Nephron progenitor cell (in vitro differentiated cells): ENCODE measurements around the gene EID2.

Source experiments
- DNase-seq: peaks from one replicate; pipeline ENCODE4 v3.0.0; 2021
- H3K27ac Mint-ChIP-seq: 2 replicates; pipeline ENCODE4 v1.8.0; 2021; ENCODE audit warnings: mild to moderate bottlenecking, moderate library complexity, mixed read lengths
- H3K27me3 Mint-ChIP-seq: 2 replicates; pipeline ENCODE4 v1.8.0; 2021; ENCODE audit warnings: mild to moderate bottlenecking, low read depth, mixed read lengths; ENCODE audit not compliant: poor library complexity
- H3K36me3 Mint-ChIP-seq: 2 replicates; pipeline ENCODE4 v1.8.0; 2021; ENCODE audit warnings: low read depth, mixed read lengths
- H3K4me1 Mint-ChIP-seq: 2 replicates; pipeline ENCODE4 v1.8.0; 2021; ENCODE audit warnings: mixed read lengths
- H3K4me3 Mint-ChIP-seq: 2 replicates; pipeline ENCODE4 v1.8.0; 2021; ENCODE audit warnings: mild to moderate bottlenecking, moderate library complexity, mixed read lengths
- H3K9me3 Mint-ChIP-seq: 2 replicates; pipeline ENCODE4 v1.8.0; 2021; ENCODE audit warnings: mild to moderate bottlenecking, moderate library complexity, mixed read lengths
- TF ChIP-seq, protein P1 (sequence below): fragments of 200-600 bp; sonication (generic); IDR thresholded peaks from 2 replicates; pipeline ENCODE4 v1.5.0; 2021; ENCODE audit warnings: antibody characterized with exemption

The EID2 gene

DNA sequence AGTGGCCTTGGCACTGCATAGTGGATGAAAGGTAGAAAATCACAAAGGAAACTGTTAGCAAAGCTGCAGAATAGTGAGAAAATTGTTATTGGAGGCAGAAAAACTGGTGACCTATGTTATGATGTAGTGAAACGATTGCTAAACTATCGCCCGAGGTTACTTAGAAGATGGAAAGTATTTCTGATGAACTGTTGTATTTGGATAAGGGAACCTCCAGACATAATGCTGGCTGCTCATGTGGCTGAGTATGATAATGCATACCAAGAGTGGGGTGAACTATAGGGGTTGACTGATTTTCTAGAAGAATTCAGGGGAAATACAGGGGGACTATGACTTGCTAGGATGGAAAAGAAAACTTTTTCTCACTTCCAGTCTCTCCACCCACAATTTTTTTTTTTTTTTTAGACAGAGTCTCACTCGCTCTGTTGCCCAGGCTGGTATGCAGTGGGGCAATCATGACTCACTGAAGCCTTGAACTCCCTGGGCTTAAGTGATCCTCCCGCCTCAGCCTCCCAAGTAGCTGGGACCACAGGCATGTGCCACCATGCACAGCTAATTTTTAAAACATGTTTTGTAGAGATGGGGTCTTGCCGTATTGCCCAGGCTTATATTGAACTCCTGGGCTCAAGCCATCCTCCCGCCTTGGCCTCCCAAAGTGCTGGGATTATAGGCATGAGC lies 4.4 kb upstream of the EID2 start:
- H3K9me3 Mint-ChIP-seq: no peaks in the 10 kb centered on the region
- TF ChIP-seq, protein P1, sequence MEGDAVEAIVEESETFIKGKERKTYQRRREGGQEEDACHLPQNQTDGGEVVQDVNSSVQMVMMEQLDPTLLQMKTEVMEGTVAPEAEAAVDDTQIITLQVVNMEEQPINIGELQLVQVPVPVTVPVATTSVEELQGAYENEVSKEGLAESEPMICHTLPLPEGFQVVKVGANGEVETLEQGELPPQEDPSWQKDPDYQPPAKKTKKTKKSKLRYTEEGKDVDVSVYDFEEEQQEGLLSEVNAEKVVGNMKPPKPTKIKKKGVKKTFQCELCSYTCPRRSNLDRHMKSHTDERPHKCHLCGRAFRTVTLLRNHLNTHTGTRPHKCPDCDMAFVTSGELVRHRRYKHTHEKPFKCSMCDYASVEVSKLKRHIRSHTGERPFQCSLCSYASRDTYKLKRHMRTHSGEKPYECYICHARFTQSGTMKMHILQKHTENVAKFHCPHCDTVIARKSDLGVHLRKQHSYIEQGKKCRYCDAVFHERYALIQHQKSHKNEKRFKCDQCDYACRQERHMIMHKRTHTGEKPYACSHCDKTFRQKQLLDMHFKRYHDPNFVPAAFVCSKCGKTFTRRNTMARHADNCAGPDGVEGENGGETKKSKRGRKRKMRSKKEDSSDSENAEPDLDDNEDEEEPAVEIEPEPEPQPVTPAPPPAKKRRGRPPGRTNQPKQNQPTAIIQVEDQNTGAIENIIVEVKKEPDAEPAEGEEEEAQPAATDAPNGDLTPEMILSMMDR: no peak
- DNase-seq: no peak
- peaks cover 36% of the 10 kb centered on the region for H3K27me3 Mint-ChIP-seq
- no peak overlapping the region for H3K4me3 Mint-ChIP-seq
- H3K36me3 Mint-ChIP-seq: no peaks in the 10 kb centered on the region
- no peak overlapping the region for H3K27ac Mint-ChIP-seq
- H3K4me1 Mint-ChIP-seq: peaks cover 15% of the 10 kb centered on the region

DNA sequence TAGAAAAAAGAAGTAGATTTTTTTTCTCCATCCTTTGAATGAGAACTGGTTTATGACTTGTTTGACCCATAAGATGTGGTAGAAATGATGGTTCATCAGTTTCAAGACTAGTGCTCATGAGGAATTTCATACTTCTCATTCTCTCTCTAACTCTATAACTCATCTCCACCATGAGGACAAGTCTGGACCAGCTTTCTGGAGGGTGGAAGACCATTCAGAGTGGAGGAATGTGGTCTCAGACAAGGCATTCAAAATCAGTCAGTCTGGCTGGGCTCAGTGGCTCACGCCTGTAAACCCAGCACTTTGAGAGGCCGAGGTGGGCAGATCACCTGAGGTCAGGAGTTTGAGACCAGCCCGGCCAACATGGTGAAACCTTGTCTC lies 3.5 kb upstream of the EID2 start:
- no peak overlapping the region for H3K4me3 Mint-ChIP-seq
- no peaks in the 10 kb centered on the region for H3K9me3 Mint-ChIP-seq

DNA sequence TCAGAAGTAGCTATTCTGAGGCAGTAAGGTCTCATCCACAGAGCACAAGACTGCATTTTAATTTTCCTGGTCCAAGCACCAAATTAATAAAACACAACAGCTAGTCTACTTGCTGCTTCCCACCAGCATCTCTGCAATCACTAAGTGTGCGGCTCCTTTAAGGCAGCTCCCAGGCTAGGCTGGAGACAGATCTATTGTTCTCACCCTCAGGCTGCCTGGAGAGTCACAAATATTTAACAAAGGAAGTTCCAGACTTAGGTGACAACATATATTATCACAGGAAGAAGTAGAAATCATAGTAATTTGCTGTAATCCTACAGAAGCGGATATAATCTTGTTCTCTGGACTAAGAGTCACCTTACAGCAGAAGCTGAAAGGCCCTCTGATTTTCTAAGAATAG lies 2.2 kb upstream of the EID2 start:
- no peak overlapping the region for H3K27ac Mint-ChIP-seq
- no peak overlapping the region for H3K4me3 Mint-ChIP-seq
- DNase-seq: no peak
- TF ChIP-seq, protein P1: no peak
- peaks cover 33% of the 10 kb centered on the region for H3K4me1 Mint-ChIP-seq
- H3K9me3 Mint-ChIP-seq: no peaks in the 10 kb centered on the region
- H3K27me3 Mint-ChIP-seq: peaks cover 33% of the 10 kb centered on the region
- H3K36me3 Mint-ChIP-seq: peaks cover 6% of the 10 kb centered on the region

More for the DNA sequence above, 3.5 kb upstream of the EID2 start:
- no peak for DNase-seq
- Mint-ChIP-seq H3K27ac (no peak overlapping the region), H3K4me1 (peaks cover 24% of the 10 kb centered on the region), H3K36me3 (peaks cover under 1% of the 10 kb centered on the region), H3K27me3 (peaks cover 33% of the 10 kb centered on the region)
- TF ChIP-seq, protein P1: no peak

DNA sequence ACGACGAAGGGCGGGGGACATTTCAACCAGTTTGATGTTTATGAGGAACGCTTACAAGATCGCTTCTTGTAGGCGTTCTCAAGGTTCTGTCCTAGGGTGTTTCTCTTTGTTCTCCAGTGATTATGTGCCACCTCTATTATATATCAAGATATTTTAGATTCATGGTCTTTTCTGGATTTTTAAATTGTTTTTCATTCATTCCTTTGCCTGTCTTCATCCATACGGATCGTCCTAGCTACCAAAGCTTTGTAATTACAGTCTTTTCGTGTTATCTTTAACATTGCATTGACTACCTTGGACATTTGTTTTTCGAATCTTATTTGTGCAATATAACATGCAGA lies 342 bp upstream of the EID2 start:
- Mint-ChIP-seq H3K9me3 (no peaks in the 10 kb centered on the region), H3K36me3 (peaks cover 6% of the 10 kb centered on the region), H3K4me3 (peak overlapping the region; percentile 95), H3K27ac (peak overlapping the region; percentile 99), H3K27me3 (peaks cover 23% of the 10 kb centered on the region), H3K4me1 (peaks cover 39% of the 10 kb centered on the region)
- TF ChIP-seq, protein P1: no peak
- DNase-seq: no peak

DNA sequence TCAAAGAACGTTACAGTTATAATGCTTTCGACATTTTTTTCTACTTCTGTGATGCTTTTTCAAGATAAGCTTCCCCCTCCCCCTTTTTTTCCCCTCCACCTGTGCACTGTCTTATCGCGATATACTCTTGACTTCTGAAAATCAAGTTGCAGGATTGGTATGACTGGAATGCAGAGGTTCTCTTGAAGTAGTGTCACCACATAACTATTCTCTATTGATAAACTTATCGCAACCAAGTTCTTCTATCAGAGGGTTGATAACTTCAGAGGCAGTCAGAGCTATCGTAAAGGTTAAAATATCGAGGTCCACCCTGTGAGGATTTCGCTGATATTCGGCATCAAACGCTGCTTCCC lies 820 bp downstream of the EID2 start:
- H3K36me3 Mint-ChIP-seq: peaks cover 6% of the 10 kb centered on the region
- H3K4me1 Mint-ChIP-seq: peaks cover 39% of the 10 kb centered on the region
- H3K9me3 Mint-ChIP-seq: no peaks in the 10 kb centered on the region
- peak overlapping the region; percentile 97 for H3K27ac Mint-ChIP-seq
- TF ChIP-seq, protein P1: no peak
- H3K27me3 Mint-ChIP-seq: peaks cover 12% of the 10 kb centered on the region
- DNase-seq: no peak
- peak overlapping the region; percentile 95 for H3K4me3 Mint-ChIP-seq

DNA sequence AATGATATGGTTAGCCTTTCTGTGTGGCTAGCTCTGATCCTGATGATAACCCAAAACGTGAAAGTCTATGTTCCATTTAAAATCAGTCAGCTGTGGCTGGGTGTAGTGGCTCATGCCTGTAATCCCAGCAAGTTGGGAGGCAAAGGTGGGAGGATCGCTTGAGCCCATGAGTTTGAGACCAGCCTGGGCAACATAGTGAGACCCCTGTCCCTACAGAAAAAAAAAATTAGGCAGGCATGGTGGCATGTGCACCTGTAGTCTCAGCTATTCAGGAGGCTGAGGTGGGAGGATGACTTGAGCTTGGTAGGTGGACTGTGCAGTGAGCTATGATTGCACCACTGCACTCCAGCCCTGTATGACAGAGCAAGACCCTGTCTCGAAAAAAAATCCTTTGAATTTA lies 6.2 kb downstream of the EID2 start:
- H3K4me3 Mint-ChIP-seq: no peak overlapping the region
- no peak overlapping the region for H3K27ac Mint-ChIP-seq
- no peak for DNase-seq
- H3K27me3 Mint-ChIP-seq: no peaks in the 10 kb centered on the region
- TF ChIP-seq, protein P1: no peak
- peaks cover 8% of the 10 kb centered on the region for H3K36me3 Mint-ChIP-seq
- peaks cover 39% of the 10 kb centered on the region for H3K4me1 Mint-ChIP-seq
- no peaks in the 10 kb centered on the region for H3K9me3 Mint-ChIP-seq
